ENCODE data around the gene MUSK. TPM values are rescaled to one million over a fixed set of nuclear protein-coding genes. Genes with fewer than 3 reads are reported as not detected.
"Not testable (repeated sequence)": the region's sequence is repeated elsewhere in the genome, so short reads cannot be mapped to it uniquely, and the experiment has no call there.

MUSK gene
- polyA plus RNA-seq, 1 donor (not counting 4 experiments of a cell fraction or from before 2014, with no cell fraction given) = not detected

DNA sequence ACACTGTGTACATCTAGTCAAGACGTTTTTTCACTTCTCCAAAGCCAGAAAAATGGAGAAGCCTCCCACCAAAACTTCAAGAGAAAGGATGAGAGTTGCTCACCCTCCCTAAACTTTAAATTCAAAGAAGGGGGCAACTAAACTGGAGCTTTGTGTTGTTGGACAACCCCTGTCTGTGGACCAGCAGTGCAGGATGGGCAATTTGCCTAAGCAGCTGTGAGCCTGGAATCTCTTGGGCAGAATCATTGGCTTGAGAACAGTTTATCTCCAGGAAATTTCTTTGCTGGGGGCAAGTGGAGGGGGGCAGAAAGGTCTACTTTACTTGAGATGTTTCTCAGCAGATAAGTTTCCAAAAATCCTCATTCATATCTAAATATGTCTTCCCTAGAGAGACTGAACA, 151.8 kb downstream of the MUSK start:
- Histone ChIP-seq H3K4me2 (ENCODE audit: control insufficient read depth, extremely low read depth, insufficient read depth, low read depth, low read length) (no peak overlapping the region), H3K27me3 (ENCODE audit: control insufficient read depth, extremely low read depth, insufficient read depth, low read length) (no peaks in the 10 kb centered on the region), H3K36me3 (ENCODE audit: control insufficient read depth in 2 of 2, extremely low read depth in 1 of 2, insufficient read depth in 2 of 2, low read length in 2 of 2) (no peaks in the 10 kb centered on the region), H4K20me1 (ENCODE audit: control insufficient read depth, extremely low read depth, insufficient read depth, low read length) (no peaks in the 10 kb centered on the region), H3K9me3 (ENCODE audit: control insufficient read depth, low read depth, low read length) (no peaks in the 10 kb centered on the region), H3K9me1 (ENCODE audit: control insufficient read depth, extremely low read depth, insufficient read depth, low read length) (no peaks in the 10 kb centered on the region), H2AFZ (ENCODE audit: control insufficient read depth, low read length) (no peak overlapping the region), H3K9ac (ENCODE audit: control insufficient read depth, extremely low read depth, insufficient read depth, low read length) (no peak overlapping the region), H3K79me2 (ENCODE audit: control insufficient read depth, insufficient read depth, low read length) (no peaks in the 10 kb centered on the region), H3K27ac (ENCODE audit: control insufficient read depth, insufficient read depth, low read length) (no peak overlapping the region), H3K4me1 (ENCODE audit: control insufficient read depth, extremely low read depth, insufficient read depth, low read length) (no peaks in the 10 kb centered on the region), H3K4me3 (ENCODE audit: control insufficient read depth in 2 of 3, extremely low read depth in 1 of 3, insufficient read depth in 2 of 3, low read depth in 1 of 3, low read length in 3 of 3) (no peak overlapping the region)
- DNase-seq (ENCODE audit: low read depth, low spot score) (no peak), FAIRE-seq (no peak)
- TF ChIP-seq EZH2 (IDR thresholded peaks at IDR 0.05; ENCODE audit: low read length) = no peak
- TF ChIP-seq, protein P1, sequence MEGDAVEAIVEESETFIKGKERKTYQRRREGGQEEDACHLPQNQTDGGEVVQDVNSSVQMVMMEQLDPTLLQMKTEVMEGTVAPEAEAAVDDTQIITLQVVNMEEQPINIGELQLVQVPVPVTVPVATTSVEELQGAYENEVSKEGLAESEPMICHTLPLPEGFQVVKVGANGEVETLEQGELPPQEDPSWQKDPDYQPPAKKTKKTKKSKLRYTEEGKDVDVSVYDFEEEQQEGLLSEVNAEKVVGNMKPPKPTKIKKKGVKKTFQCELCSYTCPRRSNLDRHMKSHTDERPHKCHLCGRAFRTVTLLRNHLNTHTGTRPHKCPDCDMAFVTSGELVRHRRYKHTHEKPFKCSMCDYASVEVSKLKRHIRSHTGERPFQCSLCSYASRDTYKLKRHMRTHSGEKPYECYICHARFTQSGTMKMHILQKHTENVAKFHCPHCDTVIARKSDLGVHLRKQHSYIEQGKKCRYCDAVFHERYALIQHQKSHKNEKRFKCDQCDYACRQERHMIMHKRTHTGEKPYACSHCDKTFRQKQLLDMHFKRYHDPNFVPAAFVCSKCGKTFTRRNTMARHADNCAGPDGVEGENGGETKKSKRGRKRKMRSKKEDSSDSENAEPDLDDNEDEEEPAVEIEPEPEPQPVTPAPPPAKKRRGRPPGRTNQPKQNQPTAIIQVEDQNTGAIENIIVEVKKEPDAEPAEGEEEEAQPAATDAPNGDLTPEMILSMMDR (optimal IDR thresholded peaks at IDR 0.05 in 1 of 3, IDR thresholded peaks at IDR 0.05 in 1 of 3, conservative IDR thresholded peaks at IDR 0.05 in 1 of 3; ENCODE audit: extremely low read depth in 1 of 3, insufficient read depth in 2 of 3, low read length in 3 of 3) = no peak
- dilution Hi-C loops (cut with MboI; ENCODE audit: extremely low pct_ligation_motif_present, low sequenced_read_pairs) = loop anchor here (25.0 kb wide), 1 partner anchor 108 kb away; no protein-coding TSS in a partner anchor

- H3K36me3 ChIP-seq (ENCODE audit: control insufficient read depth in 2 of 2, extremely low read depth in 1 of 2, insufficient read depth in 2 of 2, low read length in 2 of 2) = no peaks in the 10 kb centered on the region
- no peak overlapping the region for H3K27ac ChIP-seq (ENCODE audit: control insufficient read depth, insufficient read depth, low read length)
- no peak overlapping the region for H3K4me2 ChIP-seq (ENCODE audit: control insufficient read depth, extremely low read depth, insufficient read depth, low read depth, low read length)
- dilution Hi-C loops (cut with MboI; ENCODE audit: extremely low pct_ligation_motif_present, low sequenced_read_pairs) = loop anchor here (25.0 kb wide), 1 partner anchor 109 kb away; no protein-coding TSS in a partner anchor
- H3K9me3 ChIP-seq (ENCODE audit: control insufficient read depth, low read depth, low read length) = no peaks in the 10 kb centered on the region
- H3K4me3 ChIP-seq (ENCODE audit: control insufficient read depth in 2 of 3, extremely low read depth in 1 of 3, insufficient read depth in 2 of 3, low read depth in 1 of 3, low read length in 3 of 3) = no peak overlapping the region
- H3K79me2 ChIP-seq (ENCODE audit: control insufficient read depth, insufficient read depth, low read length) = no peaks in the 10 kb centered on the region
- no peak overlapping the region for H3K9ac ChIP-seq (ENCODE audit: control insufficient read depth, extremely low read depth, insufficient read depth, low read length)
- H3K9me1 ChIP-seq (ENCODE audit: control insufficient read depth, extremely low read depth, insufficient read depth, low read length) = no peaks in the 10 kb centered on the region
- no peaks in the 10 kb centered on the region for H4K20me1 ChIP-seq (ENCODE audit: control insufficient read depth, extremely low read depth, insufficient read depth, low read length)
- no peaks in the 10 kb centered on the region for H3K27me3 ChIP-seq (ENCODE audit: control insufficient read depth, extremely low read depth, insufficient read depth, low read length)
- no peak for FAIRE-seq
- no peaks in the 10 kb centered on the region for H3K4me1 ChIP-seq (ENCODE audit: control insufficient read depth, extremely low read depth, insufficient read depth, low read length)
- TF ChIP-seq, protein P1 (optimal IDR thresholded peaks at IDR 0.05 in 1 of 3, IDR thresholded peaks at IDR 0.05 in 1 of 3, conservative IDR thresholded peaks at IDR 0.05 in 1 of 3; ENCODE audit: extremely low read depth in 1 of 3, insufficient read depth in 2 of 3, low read length in 3 of 3) = no peak
- no peak for TF ChIP-seq EZH2 (IDR thresholded peaks at IDR 0.05; ENCODE audit: low read length)
- no peak overlapping the region for H2AFZ ChIP-seq (ENCODE audit: control insufficient read depth, low read length)
- DNase-seq (ENCODE audit: low read depth, low spot score) = no peak
Observed at GRCh38 chr9:110821064-110821463, 152.5 kb downstream of the MUSK start.

GRCh38 chr9:110825129-110825528, 156.5 kb downstream of the MUSK start:
- H3K9me1 ChIP-seq (ENCODE audit: control insufficient read depth, extremely low read depth, insufficient read depth, low read length); H3K4me2 ChIP-seq (ENCODE audit: control insufficient read depth, extremely low read depth, insufficient read depth, low read depth, low read length); H3K36me3 ChIP-seq (ENCODE audit: control insufficient read depth in 2 of 2, extremely low read depth in 1 of 2, insufficient read depth in 2 of 2, low read length in 2 of 2); H3K27me3 ChIP-seq (ENCODE audit: control insufficient read depth, extremely low read depth, insufficient read depth, low read length); H3K9ac ChIP-seq (ENCODE audit: control insufficient read depth, extremely low read depth, insufficient read depth, low read length); H3K79me2 ChIP-seq (ENCODE audit: control insufficient read depth, insufficient read depth, low read length); DNase-seq (ENCODE audit: low read depth, low spot score); H3K9me3 ChIP-seq (ENCODE audit: control insufficient read depth, low read depth, low read length); H3K4me3 ChIP-seq (ENCODE audit: control insufficient read depth in 2 of 3, extremely low read depth in 1 of 3, insufficient read depth in 2 of 3, low read depth in 1 of 3, low read length in 3 of 3); H2AFZ ChIP-seq (ENCODE audit: control insufficient read depth, low read length); H3K27ac ChIP-seq (ENCODE audit: control insufficient read depth, insufficient read depth, low read length); FAIRE-seq; H4K20me1 ChIP-seq (ENCODE audit: control insufficient read depth, extremely low read depth, insufficient read depth, low read length); H3K4me1 ChIP-seq (ENCODE audit: control insufficient read depth, extremely low read depth, insufficient read depth, low read length); dilution Hi-C loops (cut with MboI; ENCODE audit: extremely low pct_ligation_motif_present, low sequenced_read_pairs): not testable (repeated sequence)

All from keratinocyte (primary cell).